Measurements from ENCODE around the gene GRK5. TPM values are rescaled to one million over a fixed set of nuclear protein-coding genes. Genes with fewer than 3 reads are reported as not detected.

GRK5 gene
- total RNA-seq, 1 experiment from 2014 or later = 1.2 TPM

- peaks cover 16% of the 10 kb centered on the region for H3K27me3 ChIP-seq (ENCODE audit: control insufficient read depth, insufficient read depth, low read length)
- DNase-seq = no peak
- no peaks in the 10 kb centered on the region for H3K36me3 ChIP-seq (replicated peaks; ENCODE audit: control insufficient read depth, insufficient read depth, low read length)
- no peak overlapping the region for H3K4me3 ChIP-seq (ENCODE audit: insufficient read depth, low read depth, low read length)
Observed at GRCh38 chr10:119208553-119208940, 1.2 kb downstream of the GRK5 start.

- Histone ChIP-seq H3K36me3 (replicated peaks; ENCODE audit: control insufficient read depth, insufficient read depth, low read length) (no peaks in the 10 kb centered on the region), H3K4me3 (ENCODE audit: insufficient read depth, low read depth, low read length) (no peak overlapping the region), H3K27me3 (ENCODE audit: control insufficient read depth, insufficient read depth, low read length) (peaks cover 16% of the 10 kb centered on the region)
- DNase-seq = peak; percentile 86
Observed at GRCh38 chr10:119209035-119209735, 1.8 kb downstream of the GRK5 start.

DNA sequence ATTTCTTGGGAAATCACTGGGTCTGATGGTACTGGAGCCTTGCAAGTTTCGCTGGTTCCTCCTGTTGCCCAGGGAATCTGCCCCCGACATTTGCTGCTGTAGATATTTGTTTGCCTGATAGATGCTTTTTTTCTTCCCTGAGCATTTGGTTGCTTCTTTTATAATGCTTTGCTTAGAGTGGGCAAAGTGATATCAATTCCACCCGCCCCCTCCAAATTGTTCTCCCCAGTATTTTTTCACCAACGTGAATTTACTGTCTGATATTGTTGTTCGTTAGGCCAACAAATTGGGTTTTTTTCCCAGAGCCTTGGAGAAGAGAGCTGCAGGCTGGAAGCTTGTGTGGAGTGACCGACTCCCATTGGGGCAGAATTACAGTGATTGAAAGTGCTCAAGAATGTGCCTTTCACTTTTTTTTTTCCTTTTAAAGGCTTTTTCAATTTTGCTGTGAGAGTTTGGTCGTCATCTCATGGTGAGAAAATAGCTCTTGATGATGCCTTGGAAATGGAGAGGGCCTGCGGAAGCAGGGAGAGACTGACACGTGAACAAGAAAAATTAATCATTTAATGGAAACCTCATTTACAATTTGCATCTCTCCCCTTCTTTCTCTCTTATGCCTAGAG, 2.5 kb downstream of the GRK5 start:
- no peak for DNase-seq
- Histone ChIP-seq H3K36me3 (replicated peaks; ENCODE audit: control insufficient read depth, insufficient read depth, low read length) (no peaks in the 10 kb centered on the region), H3K27me3 (ENCODE audit: control insufficient read depth, insufficient read depth, low read length) (peaks cover 16% of the 10 kb centered on the region), H3K4me3 (ENCODE audit: insufficient read depth, low read depth, low read length) (no peak overlapping the region)

DNA sequence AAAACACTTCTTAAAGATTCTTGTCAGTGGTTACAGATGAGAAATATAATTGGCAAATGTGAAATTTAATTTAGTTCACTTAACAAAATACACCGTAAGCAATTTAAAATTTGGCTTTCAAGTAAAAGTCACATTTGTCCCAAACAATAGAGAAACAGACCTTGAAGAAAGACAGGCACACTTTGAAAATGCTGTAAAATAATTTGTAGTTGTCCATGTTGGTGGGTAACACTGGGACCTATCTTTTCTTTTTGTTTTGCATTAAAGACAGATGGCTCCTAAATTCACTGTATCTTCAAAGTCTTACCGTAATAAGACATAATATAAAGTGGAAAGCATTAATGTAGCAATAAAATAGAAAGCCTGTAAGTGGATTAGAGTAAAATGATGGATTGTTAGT, 3.3 kb downstream of the GRK5 start:
- Histone ChIP-seq H3K4me3 (ENCODE audit: insufficient read depth, low read depth, low read length) (no peak overlapping the region), H3K27me3 (ENCODE audit: control insufficient read depth, insufficient read depth, low read length) (peaks cover 16% of the 10 kb centered on the region), H3K36me3 (replicated peaks; ENCODE audit: control insufficient read depth, insufficient read depth, low read length) (no peaks in the 10 kb centered on the region)
- no peak for DNase-seq

DNA sequence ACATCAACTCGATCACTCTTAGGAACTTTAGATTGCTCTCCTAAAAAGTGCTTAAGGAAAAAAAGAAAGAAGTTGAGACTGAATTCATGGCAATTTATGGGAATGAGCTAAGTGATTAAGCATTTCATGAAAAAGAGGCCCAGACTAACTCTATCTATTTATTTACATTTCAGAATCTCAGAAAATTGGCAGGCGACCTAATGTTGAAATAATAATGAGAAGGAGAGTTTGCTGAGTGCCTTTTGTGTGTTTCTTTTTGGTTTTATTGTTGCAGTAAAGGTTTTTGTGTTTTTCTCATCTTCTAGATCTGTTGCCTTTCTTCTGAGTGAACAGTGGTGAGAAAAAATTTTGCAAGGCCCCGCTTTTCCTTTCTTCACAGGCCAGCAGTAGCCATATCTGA, 3.8 kb downstream of the GRK5 start:
- peaks cover 16% of the 10 kb centered on the region for H3K27me3 ChIP-seq (ENCODE audit: control insufficient read depth, insufficient read depth, low read length)
- no peak overlapping the region for H3K4me3 ChIP-seq (ENCODE audit: insufficient read depth, low read depth, low read length)
- no peaks in the 10 kb centered on the region for H3K36me3 ChIP-seq (replicated peaks; ENCODE audit: control insufficient read depth, insufficient read depth, low read length)
- DNase-seq = no peak

GRCh38 chr10:119211625-119212441, 4.5 kb downstream of the GRK5 start:
- no peaks in the 10 kb centered on the region for H3K36me3 ChIP-seq (replicated peaks; ENCODE audit: control insufficient read depth, insufficient read depth, low read length)
- no peak for DNase-seq
- peaks cover 16% of the 10 kb centered on the region for H3K27me3 ChIP-seq (ENCODE audit: control insufficient read depth, insufficient read depth, low read length)
- no peak overlapping the region for H3K4me3 ChIP-seq (ENCODE audit: insufficient read depth, low read depth, low read length)

DNA sequence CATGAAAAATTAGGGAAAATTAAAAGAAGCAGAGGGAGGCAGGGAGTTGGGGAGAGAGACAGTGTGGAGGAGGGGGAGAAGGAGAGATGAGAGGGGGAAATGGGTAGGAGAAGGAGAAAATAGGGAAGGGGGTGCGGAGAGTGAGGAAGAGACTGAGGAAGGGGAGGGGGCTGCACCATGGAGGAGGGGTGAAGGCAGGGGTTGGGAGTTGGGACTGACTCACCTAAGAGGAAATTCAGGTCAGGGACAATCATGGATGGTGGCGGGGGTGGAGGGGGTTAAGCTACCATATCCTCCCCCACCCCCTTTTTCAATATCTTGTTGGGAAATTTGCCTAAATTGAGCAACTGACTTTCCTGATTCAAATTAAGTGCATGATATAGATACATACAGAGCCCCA, 8.0 kb downstream of the GRK5 start:
- Histone ChIP-seq H3K27me3 (ENCODE audit: control insufficient read depth, insufficient read depth, low read length) (no peaks in the 10 kb centered on the region), H3K4me3 (ENCODE audit: insufficient read depth, low read depth, low read length) (no peak overlapping the region), H3K36me3 (replicated peaks; ENCODE audit: control insufficient read depth, insufficient read depth, low read length) (no peaks in the 10 kb centered on the region)
- DNase-seq = no peak

DNA sequence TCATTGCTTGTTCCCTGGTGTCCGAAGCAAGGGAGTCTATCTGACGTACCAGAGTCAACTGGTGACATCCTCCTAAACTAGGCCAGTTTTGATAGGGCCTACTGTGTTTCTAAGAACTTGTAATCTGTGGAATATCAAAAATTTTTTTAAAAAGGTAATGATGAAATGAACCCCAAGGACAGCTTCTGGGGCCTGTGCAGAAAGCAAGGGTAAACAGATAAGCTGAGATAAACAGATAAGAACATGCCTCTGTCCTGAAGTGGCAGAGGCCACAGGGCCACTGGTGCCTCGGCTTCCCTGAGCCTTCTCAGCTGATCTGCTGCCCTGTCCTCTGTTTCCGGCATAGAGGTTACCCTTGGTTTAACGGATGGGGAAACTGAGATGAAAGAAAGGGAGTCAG, 8.8 kb downstream of the GRK5 start:
- no peak for DNase-seq
- no peaks in the 10 kb centered on the region for H3K36me3 ChIP-seq (replicated peaks; ENCODE audit: control insufficient read depth, insufficient read depth, low read length)
- H3K27me3 ChIP-seq (ENCODE audit: control insufficient read depth, insufficient read depth, low read length) = no peaks in the 10 kb centered on the region
- no peak overlapping the region for H3K4me3 ChIP-seq (ENCODE audit: insufficient read depth, low read depth, low read length)

DNA sequence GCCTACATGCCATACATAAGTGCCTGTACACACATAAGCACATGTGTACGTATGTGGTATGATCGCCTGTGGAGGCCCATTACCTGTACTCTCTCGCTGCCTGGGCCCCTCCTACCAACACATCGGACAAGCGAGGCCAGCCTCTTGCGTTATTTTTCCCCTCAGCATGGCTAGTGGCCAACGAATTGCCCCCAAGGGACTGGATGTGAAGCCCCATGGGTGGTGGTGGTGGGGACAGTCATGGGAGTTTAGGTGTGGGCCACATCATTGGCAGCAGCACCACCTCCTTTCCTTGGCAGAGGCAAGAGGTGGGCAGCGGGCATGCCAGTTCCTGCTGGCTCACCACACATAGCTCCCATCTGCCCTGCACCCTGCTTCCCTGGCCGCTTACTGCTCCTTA, 10.0 kb downstream of the GRK5 start:
- no peak overlapping the region for H3K4me3 ChIP-seq (ENCODE audit: insufficient read depth, low read depth, low read length)
- DNase-seq = no peak
- H3K27me3 ChIP-seq (ENCODE audit: control insufficient read depth, insufficient read depth, low read length) = no peaks in the 10 kb centered on the region
- no peaks in the 10 kb centered on the region for H3K36me3 ChIP-seq (replicated peaks; ENCODE audit: control insufficient read depth, insufficient read depth, low read length)

GRCh38 chr10:119217991-119218490, 10.7 kb downstream of the GRK5 start:
- no peak for DNase-seq
- H3K27me3 ChIP-seq (ENCODE audit: control insufficient read depth, insufficient read depth, low read length) = no peaks in the 10 kb centered on the region
- no peak overlapping the region for H3K4me3 ChIP-seq (ENCODE audit: insufficient read depth, low read depth, low read length)
- no peaks in the 10 kb centered on the region for H3K36me3 ChIP-seq (replicated peaks; ENCODE audit: control insufficient read depth, insufficient read depth, low read length)

DNA sequence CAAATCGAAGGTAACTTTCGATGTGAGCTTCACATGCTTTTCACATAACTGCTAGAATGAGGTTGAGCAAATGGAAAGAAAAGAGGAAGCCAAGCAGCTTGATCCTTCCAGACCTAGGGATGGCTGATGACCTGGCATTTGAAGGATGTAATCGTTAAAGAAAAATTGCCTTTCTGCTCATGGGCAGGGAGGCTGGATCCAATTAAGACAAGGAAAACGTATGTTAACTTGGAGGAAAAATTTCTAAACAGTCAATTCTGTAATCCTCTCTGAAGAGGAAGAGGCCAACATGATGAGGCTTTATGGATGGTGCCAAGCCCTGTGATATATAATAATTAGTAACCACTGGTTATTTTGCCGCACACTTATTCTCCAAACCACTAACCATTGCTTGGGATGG, 12.5 kb downstream of the GRK5 start:
- Histone ChIP-seq H3K36me3 (replicated peaks; ENCODE audit: control insufficient read depth, insufficient read depth, low read length) (no peaks in the 10 kb centered on the region), H3K4me3 (ENCODE audit: insufficient read depth, low read depth, low read length) (no peak overlapping the region), H3K27me3 (ENCODE audit: control insufficient read depth, insufficient read depth, low read length) (no peaks in the 10 kb centered on the region)

GRCh38 chr10:119221201-119221600, 13.8 kb downstream of the GRK5 start:
- Histone ChIP-seq H3K27me3 (ENCODE audit: control insufficient read depth, insufficient read depth, low read length) (no peaks in the 10 kb centered on the region), H3K4me3 (ENCODE audit: insufficient read depth, low read depth, low read length) (no peak overlapping the region), H3K36me3 (replicated peaks; ENCODE audit: control insufficient read depth, insufficient read depth, low read length) (no peaks in the 10 kb centered on the region)
- no peak for DNase-seq

More for the DNA sequence above, 12.5 kb downstream of the GRK5 start:
- no peak for DNase-seq

DNA sequence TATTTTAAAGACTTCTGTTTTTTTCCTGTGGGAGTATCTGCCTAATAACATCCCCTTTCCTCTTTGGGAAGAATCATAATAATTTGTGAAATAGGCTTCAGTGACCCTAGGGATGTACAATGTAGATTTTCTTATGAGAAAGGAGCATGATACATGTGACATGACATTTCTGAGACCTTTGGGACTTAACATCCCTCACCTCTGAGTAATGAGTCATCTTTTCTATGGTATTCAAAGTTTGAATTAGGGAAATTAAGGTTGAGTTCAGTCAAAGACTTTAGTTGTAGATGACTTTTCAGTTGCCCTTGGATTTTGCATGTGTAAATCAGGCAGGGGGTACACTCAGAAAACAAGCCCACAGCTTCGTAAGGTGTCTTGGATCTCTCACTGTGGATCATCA, 14.3 kb downstream of the GRK5 start:
- H3K4me3 ChIP-seq (ENCODE audit: insufficient read depth, low read depth, low read length) = no peak overlapping the region
- no peaks in the 10 kb centered on the region for H3K27me3 ChIP-seq (ENCODE audit: control insufficient read depth, insufficient read depth, low read length)
- DNase-seq = no peak
- H3K36me3 ChIP-seq (replicated peaks; ENCODE audit: control insufficient read depth, insufficient read depth, low read length) = no peaks in the 10 kb centered on the region

GRCh38 chr10:119222537-119222936, 15.2 kb downstream of the GRK5 start:
- no peak overlapping the region for H3K4me3 ChIP-seq (ENCODE audit: insufficient read depth, low read depth, low read length)
- H3K27me3 ChIP-seq (ENCODE audit: control insufficient read depth, insufficient read depth, low read length) = no peaks in the 10 kb centered on the region
- no peak for DNase-seq
- H3K36me3 ChIP-seq (replicated peaks; ENCODE audit: control insufficient read depth, insufficient read depth, low read length) = no peaks in the 10 kb centered on the region

DNA sequence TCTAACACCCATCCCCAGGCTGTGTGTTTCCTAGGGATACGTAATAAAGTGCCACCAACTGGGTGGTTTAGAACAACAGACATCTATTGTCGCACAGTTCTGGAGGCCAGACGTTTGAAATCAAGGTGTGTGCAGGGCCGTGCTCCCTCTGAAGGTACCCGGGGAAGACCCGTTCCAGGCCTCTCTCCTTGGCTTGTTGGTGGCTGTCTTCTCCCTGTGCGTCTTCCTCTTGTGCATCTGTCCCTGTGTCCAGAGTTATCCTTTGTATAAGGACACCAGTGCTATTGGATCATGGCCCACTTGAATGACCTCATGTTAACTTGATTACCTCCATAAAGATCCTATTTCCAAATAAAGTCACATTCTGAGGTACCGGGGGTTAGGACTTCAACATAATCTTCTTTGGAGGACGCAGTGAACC, 15.6 kb downstream of the GRK5 start:
- DNase-seq = no peak
- Histone ChIP-seq H3K4me3 (ENCODE audit: insufficient read depth, low read depth, low read length) (no peak overlapping the region), H3K36me3 (replicated peaks; ENCODE audit: control insufficient read depth, insufficient read depth, low read length) (no peaks in the 10 kb centered on the region), H3K27me3 (ENCODE audit: control insufficient read depth, insufficient read depth, low read length) (no peaks in the 10 kb centered on the region)

Data from H7 (cell line).